Smooth muscle cell (in vitro differentiated cells): Measurements from ENCODE around the gene SLC35F1. TPM values are rescaled to one million over a fixed set of nuclear protein-coding genes. Genes with fewer than 3 reads are reported as not detected.

Experiments
- DNase-seq: peaks from one replicate; lab custom pipeline; 2025; ENCODE audit not compliant: unreplicated experiment; lab: John Stamatoyannopoulos, UW
- H2AFZ ChIP-seq: fragments of 200-600 bp; sonication (generic); 2 replicates; pipeline ENCODE4 v1.6.0; 2016; ENCODE audit warnings: antibody characterized with exemption, low read depth, mild to moderate bottlenecking
- H3F3A ChIP-seq: fragments of 200-600 bp; sonication (generic); 2 replicates; pipeline ENCODE4 v1.6.0; 2017; ENCODE audit warnings: antibody characterized with exemption, low read depth
- H3K27ac ChIP-seq: fragments of 200-600 bp; sonication (generic); 2 replicates; pipeline ENCODE4 v1.5.1; 2016; ENCODE audit warnings: low read depth, mild to moderate bottlenecking
- H3K27me3 ChIP-seq: fragments of 200-600 bp; sonication (generic); 2 replicates; pipeline ENCODE4 v1.6.1; 2016; ENCODE audit warnings: low read depth, mild to moderate bottlenecking
- H3K36me3 ChIP-seq: fragments of 200-600 bp; sonication (generic); 2 replicates; pipeline ENCODE4 v1.5.1; 2016; ENCODE audit warnings: low read depth
- H3K4me1 ChIP-seq: fragments of 200-600 bp; sonication (generic); 2 replicates; pipeline ENCODE4 v1.5.1; 2016; ENCODE audit warnings: low read depth
- H3K4me2 ChIP-seq: fragments of 200-600 bp; sonication (generic); 2 replicates; pipeline ENCODE4 v1.6.0; 2016; ENCODE audit warnings: mild to moderate bottlenecking
- H3K4me3 ChIP-seq: fragments of 200-600 bp; sonication (generic); 2 replicates; pipeline ENCODE4 v1.5.1; 2016; ENCODE audit warnings: mild to moderate bottlenecking
- H3K79me2 ChIP-seq: fragments of 200-600 bp; sonication (generic); 2 replicates; pipeline ENCODE4 v1.6.0; 2016; ENCODE audit warnings: low read depth, mild to moderate bottlenecking
- H3K9ac ChIP-seq: fragments of 200-600 bp; sonication (generic); 2 replicates; pipeline ENCODE4 v1.6.0; 2016; ENCODE audit warnings: low read depth
- H3K9me3 ChIP-seq: fragments of 200-600 bp; sonication (generic); replicated peaks from 2 replicates; pipeline ENCODE4 v1.5.1; 2016; ENCODE audit warnings: low read depth
- H4K20me1 ChIP-seq: fragments of 200-600 bp; sonication (generic); 2 replicates; pipeline ENCODE4 v1.6.0; 2016; ENCODE audit warnings: low read depth
- WGBS: methylation state at CpG from one replicate; pipeline ENCODE4 v1.1.7; 2016; ENCODE audit warnings: low lambda C conversion rate; 5-methylcytosine and 5-hydroxymethylcytosine counted together
- polyA plus RNA-seq: library from polyadenylated mRNA; unstranded; fragments of >200 nt; fragmentation: Nextera tagmentation; extraction: Ambion mirVana; gene quantifications from 2 replicates; pipeline ENCODE4 v1.2.1, GENCODE V29; 2016
- total RNA-seq: library from RNA; depleted of rRNA; stranded (reverse); fragments of >200 nt; gene quantifications from 2 replicates; pipeline ENCODE4 v1.2.3, GENCODE V29; 2014
- TF ChIP-seq, protein P1 (sequence below): fragments of 200-600 bp; sonication (generic); IDR thresholded peaks from 2 replicates; pipeline ENCODE4 v1.5.1; 2017; ENCODE audit warnings: borderline replicate concordance, mild to moderate bottlenecking, antibody characterized with exemption; ENCODE audit not compliant: insufficient read depth, poor library complexity, severe bottlenecking

The SLC35F1 gene
- total and polyA plus RNA-seq, 2 experiments from 2014 or later = 0.05 to 0.09 TPM

DNA sequence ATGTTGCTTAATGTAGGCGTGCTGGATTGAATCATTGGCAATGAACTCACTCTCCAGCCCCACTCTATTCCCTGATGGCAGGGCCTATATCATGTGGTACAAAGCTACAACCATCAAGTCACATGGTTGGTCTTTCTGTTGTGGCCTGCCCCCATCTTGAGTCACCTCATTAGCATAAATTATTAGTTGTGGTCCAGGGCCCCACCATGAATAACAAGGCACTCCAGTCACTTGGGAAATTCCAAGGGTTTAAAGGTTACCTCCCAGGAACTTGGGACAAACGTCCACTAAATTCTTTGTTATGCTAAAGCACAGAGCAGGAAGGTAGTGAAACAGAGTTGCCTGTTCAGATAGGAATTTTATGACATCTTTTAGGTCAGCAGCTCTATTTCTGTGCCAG, 193.7 kb downstream of the SLC35F1 start:
- Histone ChIP-seq H3K9ac (no peak overlapping the region), H4K20me1 (no peaks in the 10 kb centered on the region), H3K4me3 (no peak overlapping the region), H3K4me2 (no peak overlapping the region), H3F3A (no peaks in the 10 kb centered on the region), H3K27me3 (no peaks in the 10 kb centered on the region), H3K4me1 (no peaks in the 10 kb centered on the region), H3K27ac (peak overlapping the region; percentile 9), H3K79me2 (no peaks in the 10 kb centered on the region), H3K9me3 (no peaks in the 10 kb centered on the region), H2AFZ (no peak overlapping the region), H3K36me3 (no peaks in the 10 kb centered on the region)
- no peak for DNase-seq
- TF ChIP-seq, protein P1, sequence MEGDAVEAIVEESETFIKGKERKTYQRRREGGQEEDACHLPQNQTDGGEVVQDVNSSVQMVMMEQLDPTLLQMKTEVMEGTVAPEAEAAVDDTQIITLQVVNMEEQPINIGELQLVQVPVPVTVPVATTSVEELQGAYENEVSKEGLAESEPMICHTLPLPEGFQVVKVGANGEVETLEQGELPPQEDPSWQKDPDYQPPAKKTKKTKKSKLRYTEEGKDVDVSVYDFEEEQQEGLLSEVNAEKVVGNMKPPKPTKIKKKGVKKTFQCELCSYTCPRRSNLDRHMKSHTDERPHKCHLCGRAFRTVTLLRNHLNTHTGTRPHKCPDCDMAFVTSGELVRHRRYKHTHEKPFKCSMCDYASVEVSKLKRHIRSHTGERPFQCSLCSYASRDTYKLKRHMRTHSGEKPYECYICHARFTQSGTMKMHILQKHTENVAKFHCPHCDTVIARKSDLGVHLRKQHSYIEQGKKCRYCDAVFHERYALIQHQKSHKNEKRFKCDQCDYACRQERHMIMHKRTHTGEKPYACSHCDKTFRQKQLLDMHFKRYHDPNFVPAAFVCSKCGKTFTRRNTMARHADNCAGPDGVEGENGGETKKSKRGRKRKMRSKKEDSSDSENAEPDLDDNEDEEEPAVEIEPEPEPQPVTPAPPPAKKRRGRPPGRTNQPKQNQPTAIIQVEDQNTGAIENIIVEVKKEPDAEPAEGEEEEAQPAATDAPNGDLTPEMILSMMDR = no peak
- WGBS = 62% methylated on average over 2 of the region's 2 CpGs

DNA sequence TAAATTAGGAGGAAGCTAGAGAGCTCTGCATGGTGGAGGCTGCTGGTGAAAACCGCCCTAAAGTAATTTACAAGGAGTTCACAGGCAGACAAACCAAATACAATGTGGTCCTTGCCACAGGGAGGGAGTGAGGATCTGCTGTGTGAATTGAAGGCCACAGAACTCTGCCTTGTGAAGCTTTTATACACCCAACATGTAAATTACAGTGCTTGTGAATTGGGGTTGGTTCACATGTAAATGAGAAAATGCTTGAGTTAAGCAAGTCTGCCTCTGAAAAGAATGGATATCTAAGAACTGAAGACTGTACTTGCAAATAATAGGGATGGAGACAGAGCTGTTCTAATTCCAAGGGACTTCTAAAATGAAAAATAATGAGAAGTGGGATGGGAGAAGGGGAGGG, 194.2 kb downstream of the SLC35F1 start:
- Histone ChIP-seq H3K79me2 (no peaks in the 10 kb centered on the region), H3K27ac (peak overlapping the region; percentile 9), H3K4me1 (no peaks in the 10 kb centered on the region), H3K9me3 (no peaks in the 10 kb centered on the region), H2AFZ (no peak overlapping the region), H3K9ac (no peak overlapping the region), H3F3A (no peaks in the 10 kb centered on the region), H3K27me3 (no peaks in the 10 kb centered on the region), H4K20me1 (no peaks in the 10 kb centered on the region), H3K4me3 (no peak overlapping the region), H3K36me3 (no peaks in the 10 kb centered on the region), H3K4me2 (no peak overlapping the region)
- DNase-seq = no peak
- TF ChIP-seq, protein P1 = no peak
- 82% methylated on average over 1 of the region's 1 CpG for WGBS

DNA sequence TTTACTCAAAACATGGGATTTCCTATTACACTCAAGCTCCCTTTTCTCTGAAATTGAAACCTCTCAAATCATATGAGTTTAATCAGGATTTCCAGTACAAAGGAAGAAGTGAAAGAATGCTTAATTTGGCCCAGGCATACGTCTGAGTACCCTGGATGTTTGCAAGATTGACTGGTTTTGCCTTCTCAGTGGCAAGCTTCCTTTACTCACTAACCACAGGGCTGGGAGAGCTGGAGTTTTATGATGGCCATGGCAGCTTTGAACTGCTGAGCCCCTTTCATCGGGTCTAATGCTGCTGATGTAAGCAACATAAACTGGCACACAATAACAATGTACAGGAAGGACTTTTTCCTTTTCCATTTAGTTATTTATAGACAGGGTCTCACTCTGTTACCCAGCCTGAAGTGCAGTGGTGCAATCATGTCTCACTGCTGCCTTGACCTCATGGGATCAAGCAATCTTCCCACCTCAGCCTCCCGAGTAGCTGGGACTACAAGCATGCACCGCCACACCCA, 194.8 kb downstream of the SLC35F1 start:
- DNase-seq = no peak
- Histone ChIP-seq H3K36me3 (no peaks in the 10 kb centered on the region), H3K27ac (peak overlapping the region; percentile 9), H2AFZ (no peak overlapping the region), H3K4me1 (no peaks in the 10 kb centered on the region), H3K79me2 (no peaks in the 10 kb centered on the region), H3K9me3 (no peaks in the 10 kb centered on the region), H3K4me3 (no peak overlapping the region), H3K9ac (no peak overlapping the region), H4K20me1 (no peaks in the 10 kb centered on the region), H3K27me3 (no peaks in the 10 kb centered on the region), H3F3A (no peaks in the 10 kb centered on the region), H3K4me2 (no peak overlapping the region)
- WGBS = 44% methylated on average over 4 of the region's 4 CpGs
- TF ChIP-seq, protein P1 = no peak

DNA sequence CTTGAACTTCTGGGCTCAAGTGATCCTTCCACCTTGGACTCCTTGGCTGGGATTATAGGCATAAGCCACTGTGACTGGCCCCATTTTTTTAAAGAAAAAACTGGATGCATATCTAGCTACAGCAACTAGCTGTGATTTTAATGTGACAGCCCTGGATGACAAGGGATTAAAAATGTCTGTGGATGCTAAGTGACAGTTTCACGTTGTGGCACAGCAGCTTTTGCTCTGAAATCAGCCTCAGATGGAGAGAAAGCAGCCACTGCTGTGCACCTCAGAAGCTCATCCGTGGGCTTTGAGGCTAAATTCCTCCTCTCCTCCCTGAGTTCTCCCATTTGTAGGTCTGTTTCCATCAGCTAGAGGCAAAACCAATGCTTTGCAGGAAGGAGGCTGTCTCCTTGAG, 195.3 kb downstream of the SLC35F1 start:
- Histone ChIP-seq H4K20me1 (no peaks in the 10 kb centered on the region), H3K9me3 (no peaks in the 10 kb centered on the region), H2AFZ (no peak overlapping the region), H3K79me2 (no peaks in the 10 kb centered on the region), H3K9ac (no peak overlapping the region), H3K36me3 (no peaks in the 10 kb centered on the region), H3K4me3 (no peak overlapping the region), H3K27me3 (no peaks in the 10 kb centered on the region), H3K4me1 (no peaks in the 10 kb centered on the region), H3K27ac (no peak overlapping the region), H3F3A (no peaks in the 10 kb centered on the region), H3K4me2 (no peak overlapping the region)
- 54% methylated on average over 2 of the region's 2 CpGs for WGBS
- TF ChIP-seq, protein P1 = no peak
- DNase-seq = no peak
